Colonic mucosa (tissue), 4 donors: Measurements from ENCODE around the gene TRIM68. TPM values are rescaled to one million over a fixed set of nuclear protein-coding genes. Genes with fewer than 3 reads are reported as not detected.

Experiments
- DNase-seq: peaks from one replicate; pipeline ENCODE4 v3.0.0-alpha.2; 2020
- H3K27ac ChIP-seq: fragments of 200-600 bp; one replicate; pipeline ENCODE4 v1.8.0; 2021
- H3K27me3 ChIP-seq: fragments of 200-600 bp; one replicate; pipeline ENCODE4 v1.8.0; 2021
- H3K36me3 ChIP-seq: fragments of 200-600 bp; one replicate; pipeline ENCODE4 v1.8.0; 2021
- H3K4me1 ChIP-seq: fragments of 200-600 bp; one replicate; pipeline ENCODE4 v1.8.0; 2021; ENCODE audit warnings: mild to moderate bottlenecking
- H3K4me3 ChIP-seq: fragments of 200-600 bp; one replicate; pipeline ENCODE4 v1.8.0; 2021
- H3K9ac ChIP-seq, 2 donors: one replicate each; pipeline ENCODE4 v1.7.0; 2013; ENCODE audit warnings: control low read depth in 2 of 2, low read depth in 2 of 2, low read length in 2 of 2
- H3K9me3 ChIP-seq: fragments of 200-600 bp; one replicate; pipeline ENCODE4 v1.8.0; 2021
- intact Hi-C: fragments of 100-400 bp; cut with DNase I; formaldehyde crosslinking; loops from one replicate; pipeline ENCODE4 v1.14.1; 2022
- total RNA-seq, 2 donors: library from RNA; stranded (reverse); fragmentation: NEBNext Ultra II Directional in 1 of 2; extraction: Animal tissue kit (Norgen Biotek cat#: 25700) in 1 of 2; gene quantifications; one replicate each; pipeline ENCODE4 v1.2.1, GENCODE V29; 2021
- TF ChIP-seq, protein P1 (sequence below): fragments of 200-600 bp; IDR thresholded peaks from one replicate; pipeline ENCODE4 v1.8.0; 2022; ENCODE audit warnings: antibody characterized with exemption, mild to moderate bottlenecking
- donor health status: healthy.
- donor health status: DM: no; HTN: no; CAD: no.
- donor health status: DM: no; HTN: no; CAD: no.

Gene TRIM68
- total RNA-seq, 2 donors from 2014 or later: 13.9 to 20.0 TPM

DNA sequence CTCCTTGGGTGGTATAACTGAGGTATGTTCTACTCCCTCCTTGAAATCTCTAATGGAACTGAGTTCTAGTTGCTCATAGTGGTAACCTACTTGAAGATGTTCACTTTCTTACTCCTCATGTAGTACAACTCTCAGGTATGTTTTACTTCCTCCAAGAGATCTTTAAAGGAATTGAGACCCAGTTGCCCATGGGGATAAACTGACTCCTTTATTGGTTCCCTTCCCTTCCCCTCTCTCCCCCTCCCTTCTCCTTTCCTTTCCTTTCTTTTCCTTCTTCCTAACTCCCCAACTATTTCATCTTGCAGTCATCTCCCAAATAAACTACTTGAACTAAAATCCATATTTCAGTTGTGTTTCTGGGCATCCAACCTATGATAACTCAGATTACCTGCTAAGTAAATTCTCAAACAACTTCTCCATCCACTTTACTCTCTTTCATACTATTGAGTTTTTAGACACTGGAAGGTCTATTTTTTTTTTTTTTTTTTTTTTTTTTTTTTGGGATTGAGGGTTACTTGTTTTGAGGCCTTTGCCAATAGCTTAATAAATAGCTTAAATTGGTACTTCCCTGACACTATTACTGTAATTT, 7.9 kb upstream of the TRIM68 start:
- H3K4me1 ChIP-seq: no peaks in the 10 kb centered on the region
- H3K27me3 ChIP-seq: no peaks in the 10 kb centered on the region
- intact Hi-C loops: no loop called here
- no peak overlapping the region for H3K4me3 ChIP-seq
- H3K9me3 ChIP-seq: no peaks in the 10 kb centered on the region
- TF ChIP-seq, protein P1, sequence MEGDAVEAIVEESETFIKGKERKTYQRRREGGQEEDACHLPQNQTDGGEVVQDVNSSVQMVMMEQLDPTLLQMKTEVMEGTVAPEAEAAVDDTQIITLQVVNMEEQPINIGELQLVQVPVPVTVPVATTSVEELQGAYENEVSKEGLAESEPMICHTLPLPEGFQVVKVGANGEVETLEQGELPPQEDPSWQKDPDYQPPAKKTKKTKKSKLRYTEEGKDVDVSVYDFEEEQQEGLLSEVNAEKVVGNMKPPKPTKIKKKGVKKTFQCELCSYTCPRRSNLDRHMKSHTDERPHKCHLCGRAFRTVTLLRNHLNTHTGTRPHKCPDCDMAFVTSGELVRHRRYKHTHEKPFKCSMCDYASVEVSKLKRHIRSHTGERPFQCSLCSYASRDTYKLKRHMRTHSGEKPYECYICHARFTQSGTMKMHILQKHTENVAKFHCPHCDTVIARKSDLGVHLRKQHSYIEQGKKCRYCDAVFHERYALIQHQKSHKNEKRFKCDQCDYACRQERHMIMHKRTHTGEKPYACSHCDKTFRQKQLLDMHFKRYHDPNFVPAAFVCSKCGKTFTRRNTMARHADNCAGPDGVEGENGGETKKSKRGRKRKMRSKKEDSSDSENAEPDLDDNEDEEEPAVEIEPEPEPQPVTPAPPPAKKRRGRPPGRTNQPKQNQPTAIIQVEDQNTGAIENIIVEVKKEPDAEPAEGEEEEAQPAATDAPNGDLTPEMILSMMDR: no peak
- DNase-seq: no peak
- no peak overlapping the region for H3K27ac ChIP-seq
- H3K9ac ChIP-seq: no peak overlapping the region
- H3K36me3 ChIP-seq: no peaks in the 10 kb centered on the region

DNA sequence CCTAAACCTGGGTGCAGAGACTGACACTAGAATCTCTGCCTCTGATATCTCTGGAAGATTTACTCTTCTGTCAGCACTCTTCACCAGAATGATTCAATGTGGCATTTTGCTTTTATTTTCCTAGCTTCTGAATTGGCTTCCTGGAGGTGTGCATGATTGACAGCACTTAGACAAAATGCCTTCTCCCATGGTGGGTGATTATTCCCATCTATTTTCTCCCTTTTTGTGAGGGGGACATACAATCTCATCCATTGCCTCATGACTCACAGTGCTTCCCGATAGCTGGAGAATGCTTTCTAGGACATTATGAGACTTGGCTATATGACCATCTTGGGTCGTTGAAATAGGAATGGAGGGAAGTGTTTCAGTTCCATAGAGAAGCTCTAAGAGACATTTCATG, 4.0 kb upstream of the TRIM68 start:
- intact Hi-C loops: no loop called here
- TF ChIP-seq, protein P1: no peak
- no peak overlapping the region for H3K27ac ChIP-seq
- H3K27me3 ChIP-seq: no peaks in the 10 kb centered on the region
- no peaks in the 10 kb centered on the region for H3K36me3 ChIP-seq
- DNase-seq: no peak
- no peak overlapping the region for H3K4me3 ChIP-seq
- H3K9me3 ChIP-seq: no peaks in the 10 kb centered on the region
- H3K4me1 ChIP-seq: no peaks in the 10 kb centered on the region
- H3K9ac ChIP-seq: no peak overlapping the region

DNA sequence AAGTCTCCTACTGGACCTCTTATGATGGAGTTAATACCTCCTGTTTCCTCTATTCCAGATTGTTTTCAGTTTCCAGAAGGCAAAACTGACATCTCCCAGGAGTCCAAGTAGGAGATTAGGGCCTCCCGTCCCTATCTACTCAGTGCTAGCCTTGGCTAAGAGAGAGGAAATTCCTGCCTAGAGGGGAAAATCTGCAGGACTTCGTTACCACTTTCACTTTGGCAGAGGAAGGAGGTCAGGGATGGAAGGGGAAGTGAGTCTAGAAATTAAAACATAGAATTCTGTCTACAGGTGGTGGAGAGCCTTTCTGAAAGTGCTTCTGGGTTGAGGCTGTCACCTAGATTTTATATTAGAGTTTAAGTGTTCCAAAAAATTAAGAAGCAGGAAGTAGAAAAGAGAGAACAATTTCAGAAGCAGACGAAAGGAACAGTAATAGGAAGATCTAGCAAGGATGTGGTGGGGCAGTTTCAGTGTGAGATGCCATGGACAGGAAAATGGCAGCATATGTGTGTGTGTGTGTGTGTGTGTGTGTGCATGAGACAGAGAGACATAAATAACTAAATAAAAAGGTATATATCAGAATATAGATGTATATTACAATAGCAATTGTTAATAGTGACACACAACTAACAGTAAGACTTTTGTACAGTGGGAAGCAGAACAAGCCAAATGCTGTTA, 2.4 kb upstream of the TRIM68 start:
- intact Hi-C loops: no loop called here
- no peak for DNase-seq
- Histone ChIP-seq H3K4me3 (no peak overlapping the region), H3K36me3 (no peaks in the 10 kb centered on the region), H3K4me1 (no peaks in the 10 kb centered on the region), H3K27ac (no peak overlapping the region), H3K9me3 (no peaks in the 10 kb centered on the region), H3K9ac (no peak overlapping the region), H3K27me3 (no peaks in the 10 kb centered on the region)
- TF ChIP-seq, protein P1: no peak

DNA sequence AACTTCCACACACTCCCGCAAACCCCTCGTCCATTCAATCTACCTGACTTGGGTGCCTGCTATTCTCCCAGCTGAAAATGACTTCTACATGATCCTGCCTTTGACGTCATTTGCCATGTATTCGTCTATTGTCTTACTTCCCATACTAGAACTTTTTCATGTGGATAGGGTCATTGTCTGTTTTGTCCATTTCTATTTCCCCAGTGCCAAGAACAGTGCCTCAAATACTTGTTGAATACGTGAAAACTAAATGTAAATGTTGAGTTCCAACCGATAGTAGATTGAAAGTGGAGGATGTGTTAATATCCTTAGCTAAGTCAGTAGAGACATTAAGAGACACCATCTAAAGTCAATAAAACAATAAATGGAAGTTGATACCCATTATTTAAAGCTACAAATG, 935 bp downstream of the TRIM68 start:
- Histone ChIP-seq H3K9ac (peak overlapping the region in 1 of 2 donors; percentile 66), H3K9me3 (no peaks in the 10 kb centered on the region), H3K27me3 (no peaks in the 10 kb centered on the region), H3K4me1 (no peaks in the 10 kb centered on the region), H3K4me3 (peak overlapping the region; percentile 57), H3K36me3 (no peaks in the 10 kb centered on the region), H3K27ac (peak overlapping the region; percentile 84)
- TF ChIP-seq, protein P1: no peak
- intact Hi-C loops: no loop called here
- DNase-seq: no peak

GRCh38 chr11:4606231-4607015, 1.6 kb downstream of the TRIM68 start:
- peak overlapping the region; percentile 57 for H3K4me3 ChIP-seq
- no peaks in the 10 kb centered on the region for H3K4me1 ChIP-seq
- no peaks in the 10 kb centered on the region for H3K9me3 ChIP-seq
- peak; percentile 45 for DNase-seq
- intact Hi-C loops: no loop called here
- no peak overlapping the region for H3K9ac ChIP-seq
- peak overlapping the region; percentile 84 for H3K27ac ChIP-seq
- no peaks in the 10 kb centered on the region for H3K36me3 ChIP-seq
- TF ChIP-seq, protein P1: no peak
- no peaks in the 10 kb centered on the region for H3K27me3 ChIP-seq
